RWPE1 (cell line): ENCODE measurements around the gene CSH2.

Experiments
- CTCF ChIA-PET: fragments of 350-600 bp; sonication (Branson Sonifier 250); formaldehyde crosslinking; extraction: SDS; loops from one replicate; lab custom pipeline; 2021; lab: Yijun Ruan, JAX
- POLR2A ChIA-PET: fragments of 400-600 bp; formaldehyde crosslinking; extraction: SDS; loops from one replicate; lab custom pipeline; 2020; ENCODE audit warnings: antibody characterized with exemption; ENCODE audit not compliant: low non-redundant PET; lab: Yijun Ruan, JAX
- DNase-seq: peaks from one replicate; pipeline ENCODE4 v3.0.0; 2012; ENCODE audit warnings: low spot score
- H3K27ac ChIP-seq: fragments of 450-650 bp; 2 replicates; pipeline ENCODE4 v1.5.1; 2017
- TF ChIP-seq, protein P1 (sequence below): fragments of 450-650 bp; conservative IDR thresholded peaks from 2 replicates; pipeline ENCODE4 v1.5.1; 2017; ENCODE audit warnings: low read depth, mild to moderate bottlenecking

Gene CSH2

DNA sequence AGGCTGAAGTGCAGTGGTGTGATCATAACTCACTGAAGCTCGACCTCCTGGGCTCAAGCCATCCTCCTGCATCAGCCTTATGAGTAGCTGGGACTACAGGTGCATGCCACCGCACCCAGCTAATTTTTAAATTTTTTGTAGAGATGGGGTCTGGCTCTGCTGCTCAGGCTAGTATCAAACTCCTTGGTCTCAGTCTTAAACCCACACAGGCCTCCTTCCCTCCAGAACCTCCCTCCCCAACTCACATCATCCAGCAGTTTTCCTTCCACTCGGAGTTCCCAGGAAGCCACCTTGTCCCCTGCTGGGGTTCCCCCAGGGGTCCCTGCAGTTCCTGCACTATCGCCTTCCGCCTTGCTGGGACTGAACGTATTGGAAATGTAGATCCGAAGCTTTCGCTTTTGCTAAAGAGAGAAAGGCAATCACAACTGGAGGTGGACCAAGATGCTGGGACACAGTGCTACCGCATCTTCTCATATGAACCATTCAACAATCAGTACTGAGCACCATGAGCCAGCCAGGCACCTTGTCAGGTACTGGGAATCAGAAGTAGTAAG is 38.2 kb downstream of the CSH2 start:
- ChIA-PET POLR2A (interaction anchor here (0.6 kb wide), 1 partner anchor 10 kb away, joined by 3 read pairs; no protein-coding TSS in a partner anchor), CTCF (interaction anchor here (0.5 to 1.5 kb wide), 9 partner anchors 8 to 342 kb away, joined by 3 to 5 read pairs (median 4); no protein-coding TSS in a partner anchor)
- DNase-seq, result no peak
- peak overlapping the region; percentile 63 for H3K27ac ChIP-seq
- TF ChIP-seq, protein P1, sequence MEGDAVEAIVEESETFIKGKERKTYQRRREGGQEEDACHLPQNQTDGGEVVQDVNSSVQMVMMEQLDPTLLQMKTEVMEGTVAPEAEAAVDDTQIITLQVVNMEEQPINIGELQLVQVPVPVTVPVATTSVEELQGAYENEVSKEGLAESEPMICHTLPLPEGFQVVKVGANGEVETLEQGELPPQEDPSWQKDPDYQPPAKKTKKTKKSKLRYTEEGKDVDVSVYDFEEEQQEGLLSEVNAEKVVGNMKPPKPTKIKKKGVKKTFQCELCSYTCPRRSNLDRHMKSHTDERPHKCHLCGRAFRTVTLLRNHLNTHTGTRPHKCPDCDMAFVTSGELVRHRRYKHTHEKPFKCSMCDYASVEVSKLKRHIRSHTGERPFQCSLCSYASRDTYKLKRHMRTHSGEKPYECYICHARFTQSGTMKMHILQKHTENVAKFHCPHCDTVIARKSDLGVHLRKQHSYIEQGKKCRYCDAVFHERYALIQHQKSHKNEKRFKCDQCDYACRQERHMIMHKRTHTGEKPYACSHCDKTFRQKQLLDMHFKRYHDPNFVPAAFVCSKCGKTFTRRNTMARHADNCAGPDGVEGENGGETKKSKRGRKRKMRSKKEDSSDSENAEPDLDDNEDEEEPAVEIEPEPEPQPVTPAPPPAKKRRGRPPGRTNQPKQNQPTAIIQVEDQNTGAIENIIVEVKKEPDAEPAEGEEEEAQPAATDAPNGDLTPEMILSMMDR, result peak; percentile 18; the same call in 1 of the 2 replicates

DNA sequence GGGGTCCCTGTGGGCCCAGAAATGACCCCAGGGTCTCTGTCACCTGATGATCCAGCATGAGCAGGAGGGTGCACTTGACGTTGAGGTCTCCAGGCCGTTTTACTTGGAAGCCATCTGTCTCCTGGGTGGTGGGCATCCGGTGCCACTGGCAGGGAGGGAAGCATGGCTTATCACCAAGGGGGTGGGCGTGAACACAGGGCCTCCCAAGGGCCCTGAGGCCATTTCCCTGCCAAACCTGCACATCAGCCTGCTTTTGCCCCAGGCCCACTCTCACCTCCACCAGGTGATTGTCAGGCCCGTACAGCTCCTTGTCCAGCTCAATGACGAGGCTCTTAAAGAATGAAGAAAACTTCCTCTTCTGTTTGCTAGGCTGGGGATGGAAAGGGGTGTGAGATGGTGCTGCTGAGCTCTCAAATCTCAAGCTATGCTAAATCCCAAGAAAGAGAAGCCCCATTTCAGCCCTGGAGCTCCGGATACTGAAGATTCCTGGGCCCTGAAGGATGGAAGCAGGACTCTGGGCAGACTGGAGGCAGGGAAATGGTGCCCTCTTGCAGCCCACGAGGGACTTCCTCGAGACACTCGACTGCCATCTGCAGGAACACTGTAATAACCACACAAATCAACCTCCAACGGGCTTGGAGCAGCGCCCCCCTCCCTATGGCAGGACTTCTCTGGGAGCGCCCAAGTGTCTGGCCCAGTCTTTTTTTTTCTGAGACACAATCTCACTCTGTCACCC is 38.9 kb downstream of the CSH2 start:
- peak overlapping the region; percentile 63 for H3K27ac ChIP-seq
- CTCF ChIA-PET, result interaction anchor here (0.6 to 1.5 kb wide), 11 partner anchors 9 to 407 kb away, joined by 3 to 5 read pairs (median 4); no protein-coding TSS in a partner anchor
- TF ChIP-seq, protein P1, result peak; percentile 58
- peak; percentile 49 for DNase-seq
- POLR2A ChIA-PET, result no interaction called here

DNA sequence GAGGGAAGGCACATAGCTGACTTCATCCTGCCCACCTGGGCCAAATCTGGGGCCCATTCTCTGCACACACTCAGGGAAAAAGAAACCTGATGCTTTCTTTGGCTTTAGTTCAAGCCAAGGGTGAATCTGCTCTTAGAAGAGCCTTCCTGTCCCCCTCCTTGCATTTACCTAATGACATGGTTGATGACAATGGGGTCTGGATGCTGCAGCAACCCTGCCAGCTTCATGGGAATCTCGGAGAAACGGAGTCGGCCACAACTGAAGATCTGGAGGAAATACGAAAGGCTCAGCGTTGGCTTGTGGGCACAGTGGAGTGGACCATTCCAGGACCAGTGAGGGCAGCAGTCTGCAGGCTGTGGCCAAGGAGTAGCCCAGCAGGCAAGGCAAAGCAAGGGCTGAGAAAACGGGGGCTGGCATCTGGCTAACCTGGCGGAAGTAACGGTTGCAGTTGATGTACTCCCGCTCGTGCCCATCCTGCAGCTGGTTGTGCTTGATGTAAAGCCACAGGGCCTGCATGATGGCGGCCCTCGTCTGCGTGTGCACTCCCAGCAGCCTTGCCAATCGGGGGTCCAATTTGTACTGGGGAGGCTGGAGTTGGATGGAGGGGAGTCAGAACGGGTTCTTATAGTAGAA is 39.6 kb downstream of the CSH2 start:
- POLR2A ChIA-PET, result no interaction called here
- DNase-seq, result no peak
- TF ChIP-seq, protein P1, result no peak
- CTCF ChIA-PET, result interaction anchor here (0.7 to 1.5 kb wide), 5 partner anchors 10 to 167 kb away, joined by 4 to 5 read pairs (median 4); no protein-coding TSS in a partner anchor
- H3K27ac ChIP-seq, result peak overlapping the region; percentile 63

DNA sequence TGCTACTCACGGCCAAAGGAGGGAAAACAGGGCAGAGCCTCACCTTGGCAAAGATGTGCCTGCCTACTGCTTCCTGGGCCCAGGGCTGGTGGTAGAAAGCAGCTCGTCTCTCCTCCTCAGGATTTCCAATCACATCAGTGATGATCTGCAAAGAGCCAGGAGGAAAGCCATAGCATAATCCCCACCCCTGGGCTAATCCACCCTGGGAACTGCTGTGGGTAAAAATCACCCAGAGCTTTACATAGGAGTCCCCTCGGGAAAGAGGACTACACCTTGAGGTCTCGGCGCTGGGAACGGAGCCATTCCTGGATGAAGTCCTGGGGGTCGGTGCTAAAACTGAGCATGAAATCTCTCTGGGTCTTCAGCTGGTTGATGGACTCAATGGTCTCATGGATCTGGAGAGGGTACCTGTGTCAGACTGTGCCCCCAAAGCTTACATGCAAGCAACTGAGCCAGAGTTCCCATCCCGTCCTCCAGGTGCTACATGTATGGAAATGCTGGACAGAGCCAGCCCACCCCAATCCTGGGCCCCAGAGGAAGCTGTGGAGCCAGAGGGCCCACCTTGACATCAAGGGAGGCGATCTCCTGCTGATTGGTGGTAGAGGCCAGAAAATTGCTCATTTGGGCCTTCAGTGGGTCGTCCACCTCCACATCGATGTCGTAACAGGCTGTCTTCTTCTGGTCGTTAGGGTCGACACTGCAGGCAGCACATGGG is 40.3 kb downstream of the CSH2 start:
- POLR2A ChIA-PET, result no interaction called here
- H3K27ac ChIP-seq, result peak overlapping the region; percentile 63
- TF ChIP-seq, protein P1, result no peak
- CTCF ChIA-PET, result interaction anchor here (1.5 kb wide), 1 partner anchor 23 kb away, joined by 4 read pairs; no protein-coding TSS in a partner anchor
- no peak for DNase-seq

DNA sequence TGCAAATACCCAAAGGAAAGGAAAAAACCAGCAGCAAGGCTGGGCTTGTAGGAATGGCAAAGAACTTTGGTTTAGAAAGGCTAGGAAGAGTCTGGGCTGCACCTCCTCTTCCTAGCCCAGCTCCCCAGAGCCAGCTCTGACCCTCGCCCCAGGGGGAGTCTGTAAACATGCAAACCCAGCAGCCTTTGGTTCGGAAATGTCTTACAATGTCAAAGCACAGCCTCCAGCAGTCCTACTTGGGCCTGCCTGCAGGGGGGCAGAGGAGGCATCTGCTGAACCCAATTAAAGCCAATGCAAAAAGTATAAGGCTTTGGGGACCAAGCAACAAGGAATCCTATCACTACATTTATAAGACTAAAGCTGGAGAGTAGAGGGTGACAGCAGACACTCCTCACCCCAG is 41.0 kb downstream of the CSH2 start:
- POLR2A ChIA-PET, result no interaction called here
- peak overlapping the region; percentile 63 for H3K27ac ChIP-seq
- TF ChIP-seq, protein P1, result no peak

More for the DNA sequence above, 41.0 kb downstream of the CSH2 start:
- DNase-seq, result no peak
- CTCF ChIA-PET, result interaction anchor here (0.8 to 1.1 kb wide), 2 partner anchors 12 to 16 kb away, joined by 3 read pairs; no protein-coding TSS in a partner anchor
